HG03571 (cell line): ENCODE measurements around the gene C12orf50.
A peak's percentile ranks its signal among the peaks of the same experiment; 100 is the strongest.
"Not testable (repeated sequence)": the region's sequence is repeated elsewhere in the genome, so short reads cannot be mapped to it uniquely, and the experiment has no call there.

Source experiments
- ATAC-seq: cut with Tn5 transposase; IDR thresholded peaks from one replicate; pipeline ENCODE4 v1.9.1; 2021; ENCODE audit not compliant: unreplicated experiment

The C12orf50 gene

GRCh38 chr12:88029093-88029665, at the start of gene C12orf50:
Gene C12orf50, minus strand, starts transcription at chr12:88029401. Its CDS starts 2,439 bp downstream, at chr12:88026962.
- no peak for ATAC-seq

- no peak for ATAC-seq
Observed at GRCh38 chr12:88067301-88067700, 38.1 kb upstream of the C12orf50 start.

GRCh38 chr12:88063375-88063774, 34.2 kb upstream of the C12orf50 start:
- peak; percentile 89 for ATAC-seq

GRCh38 chr12:88062474-88062873, 33.3 kb upstream of the C12orf50 start:
- ATAC-seq, result peak; percentile 66

- no peak for ATAC-seq
Observed at GRCh38 chr12:88058719-88059077, 29.5 kb upstream of the C12orf50 start.

GRCh38 chr12:88057994-88058718, 29.0 kb upstream of the C12orf50 start:
- no peak for ATAC-seq

GRCh38 chr12:88056571-88056970, 27.4 kb upstream of the C12orf50 start:
- no peak for ATAC-seq

GRCh38 chr12:88052686-88053085, 23.5 kb upstream of the C12orf50 start:
- no peak for ATAC-seq

GRCh38 chr12:88044035-88044434, 14.8 kb upstream of the C12orf50 start:
- no peak for ATAC-seq

- ATAC-seq, result no peak
Observed at GRCh38 chr12:88037770-88038169, 8.6 kb upstream of the C12orf50 start.

GRCh38 chr12:88036353-88036965, 7.3 kb upstream of the C12orf50 start:
- ATAC-seq, result no peak

GRCh38 chr12:88035907-88036289, 6.7 kb upstream of the C12orf50 start:
- ATAC-seq, result peak; percentile 8

GRCh38 chr12:88035271-88035906, 6.2 kb upstream of the C12orf50 start:
- peak; percentile 100 for ATAC-seq

GRCh38 chr12:88031161-88031560, 2.0 kb upstream of the C12orf50 start:
- ATAC-seq, result not testable (repeated sequence)

GRCh38 chr12:88026196-88026595, 3.0 kb downstream of the C12orf50 start:
- ATAC-seq, result no peak

- no peak for ATAC-seq
Observed at GRCh38 chr12:88017964-88018363, 11.2 kb downstream of the C12orf50 start.

GRCh38 chr12:88015825-88016224, 13.4 kb downstream of the C12orf50 start:
- ATAC-seq, result no peak

GRCh38 chr12:88011755-88012154, 17.4 kb downstream of the C12orf50 start:
- no peak for ATAC-seq

GRCh38 chr12:88006351-88006750, 22.9 kb downstream of the C12orf50 start:
- ATAC-seq, result no peak

- no peak for ATAC-seq
Observed at GRCh38 chr12:88001327-88001726, 27.9 kb downstream of the C12orf50 start.

GRCh38 chr12:87995581-87996178, 33.5 kb downstream of the C12orf50 start:
- peak; percentile 76 for ATAC-seq
